Stomach (tissue), 19 donors: ENCODE data around the gene UGT1A6. TPM values are rescaled to one million over a fixed set of nuclear protein-coding genes. Genes with fewer than 3 reads are reported as not detected.
"Not testable (repeated sequence)": the region's sequence is repeated elsewhere in the genome, so short reads cannot be mapped to it uniquely, and the experiment has no call there.

Experiments
- DNase-seq, 2 donors: peaks; one replicate each; pipeline versions ENCODE4 v3.0.0 to v3.0.0-alpha.2; 2013 to 2019
- H3K27ac ChIP-seq, 5 donors: fragments of 200-600 bp in 4 of 5; sonication (generic) in 4 of 5; one replicate each; pipeline ENCODE4 v1.5.1; 2013 to 2019; ENCODE audit warnings: mild to moderate bottlenecking in 1 of 5, moderate library complexity in 1 of 5
- H3K27me3 ChIP-seq, 3 donors: fragments of 200-600 bp; sonication (generic); one replicate each; pipeline ENCODE4 v1.5.1; 2017 to 2019; ENCODE audit warnings: mixed run types in 1 of 3
- H3K36me3 ChIP-seq, 4 donors: fragments of 200-600 bp; sonication (generic); 1 replicate in 3 of 4; 2 replicates in 1 of 4; pipeline ENCODE4 v1.5.1; 2016 to 2019
- H3K4me1 ChIP-seq, 4 donors: fragments of 200-600 bp; sonication (generic); one replicate each; pipeline ENCODE4 v1.5.1; 2016 to 2019
- H3K4me3 ChIP-seq, 4 donors: fragments of 200-600 bp; sonication (generic) in 3 of 4; one replicate each; pipeline ENCODE4 v1.5.1; 2016 to 2019; ENCODE audit warnings: mild to moderate bottlenecking in 1 of 4
- H3K9me3 ChIP-seq, 4 donors: fragments of 200-600 bp; sonication (generic); one replicate each; pipeline ENCODE4 v1.5.1; 2016 to 2019
- CTCF ChIP-seq, 7 experiments: fragments of 450-650 bp in 4 of 7; fragments of 200-600 bp in 3 of 7; sonication (generic) in 3 of 7; IDR thresholded peaks; one replicate each; pipeline ENCODE4 v1.5.1; 2016 to 2019; ENCODE audit warnings: antibody characterized with exemption in 7 of 7, control low read depth in 2 of 7, mild to moderate bottlenecking in 1 of 7
- EP300 ChIP-seq: sonication (generic); formaldehyde crosslinking; IDR thresholded peaks from one replicate; pipeline ENCODE4 v1.6.1; 2017; ENCODE audit warnings: antibody characterized with exemption
- POLR2A ChIP-seq, 4 donors: fragments of 450-650 bp; IDR thresholded peaks; one replicate each; pipeline ENCODE4 v1.6.1; 2016; ENCODE audit warnings: antibody characterized with exemption in 4 of 4, control low read depth in 2 of 4, mild to moderate bottlenecking in 1 of 4, moderate library complexity in 1 of 4
- POLR2AphosphoS5 ChIP-seq, 3 donors: sonication (generic); formaldehyde crosslinking; IDR thresholded peaks; one replicate each; pipeline ENCODE4 v1.6.1; 2016; ENCODE audit warnings: antibody characterized with exemption in 3 of 3
- WGBS, 5 donors: extraction: QIAGEN DNeasy Blood & Tissue Kit in 3 of 5; methylation state at CpG; one replicate each; pipeline versions ENCODE4 v1.1.5 to v1.1.7; 2013 to 2018; 5-methylcytosine and 5-hydroxymethylcytosine counted together
- intact Hi-C: fragments of 100-400 bp; cut with DNase I; formaldehyde crosslinking; loops from one replicate; pipeline ENCODE4 v1.15.1; 2023; ENCODE audit warnings: low total_unique reads
- long read RNA-seq, 10 donors: transcript quantifications; one replicate each; lab custom pipeline, GENCODE V29; 2026
- polyA plus RNA-seq, 3 donors: library from polyadenylated mRNA; stranded (reverse); fragments of 200-250 nt; gene quantifications; one replicate each; pipeline ENCODE4 v1.2.3, GENCODE V29; 2013
- total RNA-seq, 5 donors: library from RNA; depleted of rRNA; stranded (reverse); fragments of >200 nt; gene quantifications; one replicate each; pipeline versions ENCODE4 v1.1.0 to v1.2.3, GENCODE V29; 2014 to 2016
- donor health status: healthy with polysubstance abuse.
- donor health status: Bipolar disorder and iron deficiency.
- donor health status: healthy.

UGT1A6 gene
- 100 to 1,000 TPM in 1 of 5 donors, 10 to 100 TPM in 4; 22.9 to 184 (median 30.6) TPM for total RNA-seq
- polyA plus RNA-seq: 10 to 100 TPM in 1 of 3 donors, 1 to 10 TPM in 2; 3.5 to 12.8 (median 6.5) TPM
- long read RNA-seq, donor 1: 0 reads
- long read RNA-seq, donor 2: 0 reads
- long read RNA-seq, donor 3: 0 reads
- long read RNA-seq, donor 4: 0 reads
- long read RNA-seq, donor 5: 0 reads
- long read RNA-seq, donor 6: 0 reads
- long read RNA-seq, donor 7: 0 reads
- long read RNA-seq, donor 8: 0 reads
- long read RNA-seq, donor 9: 0 reads
- long read RNA-seq, donor 10: 0 reads

DNA sequence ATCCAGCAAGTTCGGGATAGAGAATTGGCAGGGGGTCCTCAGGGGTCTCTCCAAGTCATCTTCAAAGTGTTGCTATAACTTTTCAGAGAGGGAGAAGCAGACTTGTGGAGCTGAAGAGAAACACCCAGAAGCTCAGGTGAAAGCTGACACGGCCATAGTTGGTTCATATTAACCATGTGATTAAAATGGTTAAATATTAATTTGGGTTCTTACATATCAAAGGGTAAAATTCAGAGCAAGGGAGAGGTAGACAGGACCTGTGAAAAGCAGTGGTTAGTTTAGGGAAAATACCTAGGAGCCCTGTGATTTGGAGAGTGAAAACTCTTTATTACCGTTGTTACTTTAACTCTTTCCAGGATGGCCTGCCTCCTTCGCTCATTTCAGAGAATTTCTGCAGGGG lies at the start of gene UGT1A6:
Gene UGT1A6 (plus strand): TSS at position 243 of the 400 bp plus-strand sequence. CDS start 115 bp downstream, at position 358.
- Histone ChIP-seq H3K36me3 (no peaks in the 10 kb centered on the region), H3K27me3 (no peaks in the 10 kb centered on the region), H3K27ac (peak within 1 kb of the TSS; percentile 64 to 86 (median 76)), H3K9me3 (no peaks in the 10 kb centered on the region), H3K4me3 (peak within 1 kb of the TSS in 3 of 4 donors; percentile 23 to 38 (median 30)), H3K4me1 (peaks cover 0 to 31% (median 17%) of the 10 kb centered on the region in 4 donors)
- intact Hi-C loops: no loop called here
- WGBS, 5 donors: 35 to 62% (median 39%) methylated on average over 4 of the region's 4 CpGs
- TF ChIP-seq CTCF (IDR thresholded peaks at IDR 0.05) (no peak), EP300 (no peak), POLR2AphosphoS5 (IDR thresholded peaks at IDR 0.05) (no peak), POLR2A (IDR thresholded peaks at IDR 0.05) (no peak)
- DNase-seq: peak in 1 of 2 donors; percentile 12

DNA sequence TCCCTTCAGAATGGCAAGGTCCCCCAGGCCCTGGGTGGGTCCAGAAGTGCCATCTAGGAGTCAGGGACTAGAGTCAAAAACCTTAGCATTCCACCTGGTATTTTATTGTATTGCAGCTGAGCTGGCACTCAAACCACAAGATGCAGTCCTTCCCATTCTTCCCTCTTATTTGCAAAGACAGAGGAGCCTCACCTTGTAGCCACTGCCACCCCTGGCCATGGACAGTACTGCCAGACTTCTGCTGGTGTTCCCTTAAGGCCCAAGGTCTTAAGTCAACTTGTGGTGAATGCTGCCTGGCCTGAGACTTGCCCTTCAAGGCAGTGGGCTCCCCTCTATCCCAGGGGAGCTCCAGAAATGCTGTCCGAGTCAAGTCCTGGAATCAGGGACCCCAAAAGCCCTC lies 49.6 kb upstream of the UGT1A6 start:
- peaks cover 3 to 31% (median 15%) of the 10 kb centered on the region in 4 donors for H3K9me3 ChIP-seq
- no peaks in the 10 kb centered on the region for H3K36me3 ChIP-seq
- TF ChIP-seq EP300 (no peak), POLR2AphosphoS5 (IDR thresholded peaks at IDR 0.05) (no peak), POLR2A (IDR thresholded peaks at IDR 0.05) (no peak), CTCF (IDR thresholded peaks at IDR 0.05) (peak in 1 of 7 experiments; percentile 8)
- no peaks in the 10 kb centered on the region for H3K27me3 ChIP-seq
- H3K4me3 ChIP-seq: no peak overlapping the region
- peak in 1 of 2 donors; percentile 3 for DNase-seq
- intact Hi-C loops: no loop called here
- H3K27ac ChIP-seq: no peak overlapping the region
- H3K4me1 ChIP-seq: no peaks in the 10 kb centered on the region
- 79 to 100% (median 96%) methylated on average over 1 of the region's 1 CpG for WGBS, 5 donors

GRCh38 chr2:233646033-233646432 lies 46.7 kb upstream of the UGT1A6 start:
- H3K9me3 ChIP-seq: peaks cover 3 to 31% (median 15%) of the 10 kb centered on the region in 4 donors
- H3K4me1 ChIP-seq, intact Hi-C loops, DNase-seq, H3K36me3 ChIP-seq, H3K4me3 ChIP-seq, H3K27ac ChIP-seq, H3K27me3 ChIP-seq: not testable (repeated sequence)
- WGBS, 5 donors: 87 to 94% (median 93%) methylated on average over 3 of the region's 3 CpGs

DNA sequence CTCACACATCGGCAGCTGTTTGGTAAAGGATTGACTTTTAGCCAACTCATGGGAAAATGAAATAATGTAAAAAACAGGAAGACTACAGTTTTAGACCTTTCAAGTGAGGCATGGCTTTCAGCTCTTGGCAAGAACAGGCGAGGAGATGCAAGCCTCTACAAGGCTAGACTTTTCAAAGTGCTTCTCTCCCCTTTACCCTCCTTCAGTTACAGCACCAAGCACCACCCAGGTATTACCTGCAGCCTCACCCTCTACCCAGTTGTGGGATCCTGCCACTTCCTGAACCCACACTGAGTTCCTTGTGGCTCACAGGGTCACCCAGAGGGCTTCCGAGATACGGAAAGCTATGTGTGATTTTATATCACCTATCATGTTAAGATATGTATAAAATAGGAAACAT lies 41.7 kb upstream of the UGT1A6 start:
- H3K27ac ChIP-seq: no peak overlapping the region
- DNase-seq: peak in 1 of 2 donors; percentile 39
- TF ChIP-seq POLR2AphosphoS5 (IDR thresholded peaks at IDR 0.05) (no peak), CTCF (IDR thresholded peaks at IDR 0.05) (no peak), EP300 (no peak), POLR2A (IDR thresholded peaks at IDR 0.05) (no peak)

GRCh38 chr2:233651430-233651829 lies 41.3 kb upstream of the UGT1A6 start:
- no peak for DNase-seq
- Histone ChIP-seq H3K9me3 (peaks cover under 1 to 7% (median under 1%) of the 10 kb centered on the region in 4 donors), H3K36me3 (no peaks in the 10 kb centered on the region), H3K4me3 (no peak overlapping the region), H3K4me1 (no peaks in the 10 kb centered on the region), H3K27me3 (no peaks in the 10 kb centered on the region), H3K27ac (no peak overlapping the region)
- TF ChIP-seq EP300 (no peak), CTCF (IDR thresholded peaks at IDR 0.05) (no peak), POLR2AphosphoS5 (IDR thresholded peaks at IDR 0.05) (no peak), POLR2A (IDR thresholded peaks at IDR 0.05) (no peak)
- WGBS, 5 donors: 93 to 98% (median 98%) methylated on average over 2 of the region's 2 CpGs
- intact Hi-C loops: no loop called here

More for the DNA sequence above, 41.7 kb upstream of the UGT1A6 start:
- peaks cover 3 to 11% (median 5%) of the 10 kb centered on the region in 4 donors for H3K9me3 ChIP-seq
- no peaks in the 10 kb centered on the region for H3K4me1 ChIP-seq
- WGBS, 5 donors: 62 to 75% (median 69%) methylated on average over 4 of the region's 4 CpGs
- no peaks in the 10 kb centered on the region for H3K27me3 ChIP-seq
- intact Hi-C loops: no loop called here
- no peaks in the 10 kb centered on the region for H3K36me3 ChIP-seq
- H3K4me3 ChIP-seq: no peak overlapping the region
